ENCODE measurements around the gene C14orf180. TPM values are rescaled to one million over a fixed set of nuclear protein-coding genes. Genes with fewer than 3 reads are reported as not detected.

Gene C14orf180
- total RNA-seq, 1 experiment from 2014 or later = not detected

DNA sequence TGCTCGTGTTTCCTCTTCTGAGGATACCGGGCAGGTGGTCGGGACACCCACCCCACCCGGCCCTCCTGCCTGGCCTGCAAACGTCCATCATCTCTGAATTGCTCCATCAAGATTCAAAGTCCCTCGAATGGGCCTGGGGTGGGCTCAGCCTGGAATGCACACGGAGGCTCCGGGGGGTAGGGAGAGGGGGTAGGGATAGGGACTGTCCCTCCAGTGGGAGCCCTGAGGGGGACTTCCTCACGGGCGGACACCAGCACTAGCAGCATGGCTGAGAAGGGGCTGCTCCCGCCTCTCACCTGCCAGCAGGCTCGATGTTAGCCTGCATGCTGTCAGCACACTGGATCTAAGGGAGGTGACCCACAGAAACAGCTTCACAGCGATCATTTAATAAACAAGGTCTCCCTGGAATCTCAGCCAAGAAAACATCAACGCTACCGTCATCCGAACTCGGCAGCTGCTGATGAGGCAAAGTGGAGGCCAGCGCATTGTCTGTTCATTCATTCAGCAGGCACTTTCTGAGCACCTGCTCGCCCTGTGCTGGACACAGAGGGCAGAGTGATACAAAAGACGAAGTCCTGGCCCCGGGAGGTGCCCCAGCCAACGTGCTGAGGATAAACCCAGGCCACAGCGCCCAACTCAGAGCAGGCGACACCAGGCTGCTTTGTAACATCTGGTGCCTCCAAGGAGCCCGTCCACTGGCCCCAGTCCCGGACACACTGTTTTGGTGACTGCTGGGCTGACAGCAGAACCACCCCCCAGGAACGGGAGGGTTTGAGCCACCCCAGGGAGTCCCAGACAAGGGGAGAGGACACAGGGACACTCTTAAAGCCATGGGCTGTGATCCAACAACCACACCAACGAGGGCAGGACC, 18.7 kb downstream of the C14orf180 start:
- H3K36me3 Mint-ChIP-seq (ENCODE audit: insufficient read depth in 1 of 3, low read depth in 3 of 3) = no peaks in the 10 kb centered on the region
- no CpG with 5 or more reads among the region's 28 CpGs for WGBS (ENCODE audit: extremely low coverage, insufficient read length, low lambda C conversion rate)
- no peak for DNase-seq

More for the DNA sequence above, 18.7 kb downstream of the C14orf180 start:
- Histone ChIP-seq H2AFZ (ENCODE audit: low read length) (no peak overlapping the region), H3K9ac (ENCODE audit: extremely low read depth, insufficient read length, low read length) (no peak overlapping the region), H2BK12ac (ENCODE audit: insufficient read length, low read depth, low read length) (no peak overlapping the region), H3T11ph (ENCODE audit: low read length) (no peak overlapping the region), H3K27me3 (ENCODE audit: insufficient read depth, low read length) (no peaks in the 10 kb centered on the region), H3K23me2 (ENCODE audit: insufficient read length, low read depth, low read length, poor library complexity, severe bottlenecking) (no peaks in the 10 kb centered on the region), H3K18ac (ENCODE audit: insufficient read length, low read depth, low read length) (no peak overlapping the region), H2BK15ac (ENCODE audit: low read depth, low read length) (no peak overlapping the region), H2BK120ac (ENCODE audit: low read depth, low read length, poor library complexity, severe bottlenecking) (no peak overlapping the region), H2BK20ac (ENCODE audit: low read depth, low read length, poor library complexity, severe bottlenecking) (no peak overlapping the region), H3K9me3 (ENCODE audit: control insufficient read depth, low read depth, low read length) (no peaks in the 10 kb centered on the region), H3K14ac (ENCODE audit: insufficient read depth, low read length) (no peak overlapping the region), H3K27ac (ENCODE audit: insufficient read length, low read depth, low read length) (no peak overlapping the region), H4K5ac (ENCODE audit: insufficient read length, low read depth, low read length) (no peak overlapping the region), H4K20me1 (ENCODE audit: control insufficient read depth, insufficient read depth, insufficient read length) (no peaks in the 10 kb centered on the region), H3K79me1 (ENCODE audit: insufficient read depth, low read depth, low read length, poor library complexity, severe bottlenecking) (no peaks in the 10 kb centered on the region), H3K4me2 (ENCODE audit: insufficient read depth, insufficient read length, low read length) (no peak overlapping the region), H3K79me2 (ENCODE audit: insufficient read depth, low read length) (no peaks in the 10 kb centered on the region), H3K23ac (ENCODE audit: insufficient read length, low read depth, low read length) (no peak overlapping the region), H2AK5ac (ENCODE audit: insufficient read length, low read length) (no peak overlapping the region), H3K56ac (ENCODE audit: insufficient read length, low read depth, low read length) (no peak overlapping the region), H4K8ac (replicated peaks; ENCODE audit: insufficient read length, low read depth, low read length) (no peak overlapping the region), H3K4ac (ENCODE audit: low read depth, low read length) (no peak overlapping the region), H4K91ac (ENCODE audit: insufficient read length, low read depth, low read length) (no peak overlapping the region), H3K4me1 (ENCODE audit: insufficient read depth, low read length) (no peaks in the 10 kb centered on the region), H2BK5ac (ENCODE audit: insufficient read length, low read length) (no peak overlapping the region)
- Mint-ChIP-seq H3K4me3 (no peak overlapping the region), H3K27ac (no peak overlapping the region), H3K9me3 (no peaks in the 10 kb centered on the region), H3K27me3 (ENCODE audit: low read depth) (peaks cover 18% of the 10 kb centered on the region), H3K4me1 (peaks cover 0 to 3% of the 10 kb centered on the region in 2 experiments; a peak in 1 of 4 replicates)
- TF ChIP-seq, protein P1, sequence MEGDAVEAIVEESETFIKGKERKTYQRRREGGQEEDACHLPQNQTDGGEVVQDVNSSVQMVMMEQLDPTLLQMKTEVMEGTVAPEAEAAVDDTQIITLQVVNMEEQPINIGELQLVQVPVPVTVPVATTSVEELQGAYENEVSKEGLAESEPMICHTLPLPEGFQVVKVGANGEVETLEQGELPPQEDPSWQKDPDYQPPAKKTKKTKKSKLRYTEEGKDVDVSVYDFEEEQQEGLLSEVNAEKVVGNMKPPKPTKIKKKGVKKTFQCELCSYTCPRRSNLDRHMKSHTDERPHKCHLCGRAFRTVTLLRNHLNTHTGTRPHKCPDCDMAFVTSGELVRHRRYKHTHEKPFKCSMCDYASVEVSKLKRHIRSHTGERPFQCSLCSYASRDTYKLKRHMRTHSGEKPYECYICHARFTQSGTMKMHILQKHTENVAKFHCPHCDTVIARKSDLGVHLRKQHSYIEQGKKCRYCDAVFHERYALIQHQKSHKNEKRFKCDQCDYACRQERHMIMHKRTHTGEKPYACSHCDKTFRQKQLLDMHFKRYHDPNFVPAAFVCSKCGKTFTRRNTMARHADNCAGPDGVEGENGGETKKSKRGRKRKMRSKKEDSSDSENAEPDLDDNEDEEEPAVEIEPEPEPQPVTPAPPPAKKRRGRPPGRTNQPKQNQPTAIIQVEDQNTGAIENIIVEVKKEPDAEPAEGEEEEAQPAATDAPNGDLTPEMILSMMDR (conservative IDR thresholded peaks at IDR 0.05) = no peak

Data from H9 (cell line).